Activated gamma-delta T cell (primary cell): ENCODE results near the gene TBCCD1.
"Not testable (repeated sequence)": the region's sequence is repeated elsewhere in the genome, so short reads cannot be mapped to it uniquely, and the experiment has no call there.

Source experiments
- DNase-seq: peaks from one replicate; lab custom pipeline; 2025; lab: John Stamatoyannopoulos, UW

Gene TBCCD1

GRCh38 chr3:186520431-186520830, 46.7 kb downstream of the TBCCD1 start:
- DNase-seq: no peak

- no peak for DNase-seq
Measured at GRCh38 chr3:186519021-186519658, 48.0 kb downstream of the TBCCD1 start.

- DNase-seq: no peak
Measured at GRCh38 chr3:186517218-186517617, 49.9 kb downstream of the TBCCD1 start.

GRCh38 chr3:186516646-186517045, 50.5 kb downstream of the TBCCD1 start:
- DNase-seq: no peak

GRCh38 chr3:186515125-186515524, 52.0 kb downstream of the TBCCD1 start:
- DNase-seq: no peak

GRCh38 chr3:186514296-186515002, 52.7 kb downstream of the TBCCD1 start:
- DNase-seq: no peak

- no peak for DNase-seq
Measured at GRCh38 chr3:186513386-186513785, 53.8 kb downstream of the TBCCD1 start.

- no peak for DNase-seq
Measured at GRCh38 chr3:186512570-186513302, 54.4 kb downstream of the TBCCD1 start.

- no peak for DNase-seq
Measured at GRCh38 chr3:186511702-186512101, 55.4 kb downstream of the TBCCD1 start.

GRCh38 chr3:186511245-186511644, 55.9 kb downstream of the TBCCD1 start:
- DNase-seq: no peak

- DNase-seq: no peak
Measured at GRCh38 chr3:186510374-186511079, 56.6 kb downstream of the TBCCD1 start.

- no peak for DNase-seq
Measured at GRCh38 chr3:186509423-186509822, 57.7 kb downstream of the TBCCD1 start.

GRCh38 chr3:186506857-186507256, 60.3 kb downstream of the TBCCD1 start:
- DNase-seq: no peak

GRCh38 chr3:186506191-186506739, 60.9 kb downstream of the TBCCD1 start:
- no peak for DNase-seq

- no peak for DNase-seq
Measured at GRCh38 chr3:186502966-186503712, 64.0 kb downstream of the TBCCD1 start.

GRCh38 chr3:186502138-186502948, 64.8 kb downstream of the TBCCD1 start:
- no peak for DNase-seq

- DNase-seq: not testable (repeated sequence)
Measured at GRCh38 chr3:186499949-186500348, 67.2 kb downstream of the TBCCD1 start.

GRCh38 chr3:186498022-186498421, 69.1 kb downstream of the TBCCD1 start:
- DNase-seq: not testable (repeated sequence)

- DNase-seq: no peak
Measured at GRCh38 chr3:186497608-186498007, 69.5 kb downstream of the TBCCD1 start.

- DNase-seq: no peak
Measured at GRCh38 chr3:186496635-186497034, 70.5 kb downstream of the TBCCD1 start.
